ENCODE data around the gene NCAN.
"Not testable (repeated sequence)": the region's sequence is repeated elsewhere in the genome, so short reads cannot be mapped to it uniquely, and the experiment has no call there.

NCAN gene

GRCh38 chr19:19201697-19202630 lies 9.8 kb upstream of the NCAN start:
- DNase-seq, result no peak

- no peak for DNase-seq
These were observed 9.1 kb upstream of the NCAN start for GRCh38 chr19:19202707-19203011.

GRCh38 chr19:19203012-19203856 lies 8.5 kb upstream of the NCAN start, which contains the start of gene NR2C2AP:
Gene NR2C2AP, minus strand, starts transcription at chr19:19203414. Its CDS starts 354 bp downstream, at chr19:19203060.
- DNase-seq, result peak; percentile 95

- DNase-seq, result no peak
These were observed 7.6 kb upstream of the NCAN start for GRCh38 chr19:19204181-19204580.

GRCh38 chr19:19205416-19206410 lies 6.0 kb upstream of the NCAN start:
- no peak for DNase-seq

GRCh38 chr19:19206938-19207337 lies 4.8 kb upstream of the NCAN start:
- DNase-seq, result no peak

- DNase-seq, result no peak
These were observed 3.9 kb upstream of the NCAN start for GRCh38 chr19:19207637-19208572.

- DNase-seq, result no peak
These were observed 2.4 kb upstream of the NCAN start for GRCh38 chr19:19209372-19209771.

GRCh38 chr19:19212916-19213315 lies 1.2 kb downstream of the NCAN start:
- DNase-seq, result no peak

GRCh38 chr19:19213426-19214158 lies 1.8 kb downstream of the NCAN start:
- no peak for DNase-seq

GRCh38 chr19:19214159-19214490 lies 2.4 kb downstream of the NCAN start:
- no peak for DNase-seq

GRCh38 chr19:19214892-19215291 lies 3.1 kb downstream of the NCAN start:
- peak; percentile 19 for DNase-seq

- no peak for DNase-seq
These were observed 4.0 kb downstream of the NCAN start for GRCh38 chr19:19215792-19216191.

- peak; percentile 24 for DNase-seq
These were observed 5.3 kb downstream of the NCAN start for GRCh38 chr19:19217099-19217498.

- DNase-seq, result no peak
These were observed 7.2 kb downstream of the NCAN start for GRCh38 chr19:19218911-19219310.

GRCh38 chr19:19221000-19221399 lies 9.2 kb downstream of the NCAN start:
- not testable (repeated sequence) for DNase-seq

- DNase-seq, result no peak
These were observed 11.3 kb downstream of the NCAN start for GRCh38 chr19:19223060-19223459.

GRCh38 chr19:19223636-19224035 lies 11.9 kb downstream of the NCAN start:
- no peak for DNase-seq

- DNase-seq, result no peak
These were observed 12.5 kb downstream of the NCAN start for GRCh38 chr19:19224150-19224851.

- DNase-seq, result peak; percentile 77
These were observed 13.2 kb downstream of the NCAN start for GRCh38 chr19:19224852-19225494.
